GM23338 (cell line): ENCODE measurements around the gene PIEZO2. TPM values are rescaled to one million over a fixed set of nuclear protein-coding genes. Genes with fewer than 3 reads are reported as not detected.

Experiments used
- ATAC-seq: fragments of 200-7000 bp; cut with Tn5 transposase; 3 replicates; pipeline ENCODE4 v1.9.1; 2020
- DNase-seq: peaks from one replicate; pipeline ENCODE4 v3.0.0-alpha.2; 2015; ENCODE audit warnings: low spot score
- H2AFZ ChIP-seq: fragments of 200-600 bp; sonication (generic); 2 replicates; pipeline ENCODE4 v1.8.0; 2016; ENCODE audit warnings: antibody characterized with exemption, mild to moderate bottlenecking, moderate library complexity
- H3F3A ChIP-seq: fragments of 200-600 bp; sonication (generic); replicated peaks from 2 replicates; pipeline ENCODE4 v1.8.0; 2017; ENCODE audit warnings: antibody characterized with exemption, mixed run types, low read depth
- H3K27ac ChIP-seq: fragments of 200-600 bp; sonication (generic); 2 replicates; pipeline ENCODE4 v1.6.1; 2016; ENCODE audit warnings: low read depth
- H3K27me3 ChIP-seq: fragments of 200-600 bp; sonication (generic); 2 replicates; pipeline ENCODE4 v1.8.0; 2016; ENCODE audit warnings: mild to moderate bottlenecking, mixed run types, moderate library complexity; ENCODE audit not compliant: insufficient read depth
- H3K36me3 ChIP-seq: fragments of 200-600 bp; sonication (generic); 2 replicates; pipeline ENCODE4 v1.8.0; 2016; ENCODE audit warnings: mild to moderate bottlenecking; ENCODE audit not compliant: insufficient read depth
- H3K4me1 ChIP-seq: fragments of 200-600 bp; sonication (generic); 2 replicates; pipeline ENCODE4 v1.8.0; 2016; ENCODE audit warnings: mild to moderate bottlenecking, moderate library complexity; ENCODE audit not compliant: insufficient read depth
- H3K4me2 ChIP-seq: fragments of 200-600 bp; sonication (generic); 2 replicates; pipeline ENCODE4 v1.7.1; 2017; ENCODE audit warnings: mixed run types
- H3K4me3 ChIP-seq: fragments of 200-600 bp; sonication (generic); 2 replicates; pipeline ENCODE4 v1.6.1; 2016; ENCODE audit warnings: mixed run types
- H3K79me2 ChIP-seq: fragments of 200-600 bp; sonication (generic); replicated peaks from 2 replicates; pipeline ENCODE4 v1.8.0; 2017; ENCODE audit warnings: mild to moderate bottlenecking; ENCODE audit not compliant: insufficient read depth
- H3K9me2 ChIP-seq: fragments of 200-600 bp; sonication (generic); 2 replicates; pipeline ENCODE4 v1.8.0; 2017; ENCODE audit not compliant: insufficient read depth
- H4K20me1 ChIP-seq: fragments of 200-600 bp; sonication (generic); replicated peaks from 2 replicates; pipeline ENCODE4 v1.8.0; 2017; ENCODE audit warnings: mild to moderate bottlenecking; ENCODE audit not compliant: insufficient read depth
- H3K27ac Mint-ChIP-seq: 2 replicates; pipeline ENCODE4 v1.8.0; 2020; ENCODE audit warnings: inconsistent platforms, mild to moderate bottlenecking, moderate library complexity, mixed read lengths
- H3K27me3 Mint-ChIP-seq: 3 replicates; pipeline ENCODE4 v1.8.0; 2022; ENCODE audit warnings: low read depth, mild to moderate bottlenecking, moderate library complexity, mixed read lengths, inconsistent platforms; ENCODE audit not compliant: insufficient read depth, poor library complexity
- H3K36me3 Mint-ChIP-seq: 3 replicates; pipeline ENCODE4 v1.8.0; 2021; ENCODE audit warnings: low read depth, mild to moderate bottlenecking, inconsistent platforms, moderate library complexity, mixed read lengths
- H3K4me1 Mint-ChIP-seq: 3 replicates; pipeline ENCODE4 v1.8.0; 2020; ENCODE audit warnings: mild to moderate bottlenecking, inconsistent platforms, mixed read lengths
- H3K4me3 Mint-ChIP-seq: 3 replicates; pipeline ENCODE4 v1.8.0; 2021; ENCODE audit warnings: moderate library complexity, mild to moderate bottlenecking, inconsistent platforms, mixed read lengths
- H3K9me3 Mint-ChIP-seq: 3 replicates; pipeline ENCODE4 v1.8.0; 2020; ENCODE audit warnings: moderate library complexity, mild to moderate bottlenecking, inconsistent platforms, mixed read lengths
- CTCF ChIP-seq, 2 experiments: fragments of 200-600 bp in 1 of 2; sonication (generic) in 1 of 2; conservative IDR thresholded peaks; 2 replicates each; pipeline versions ENCODE4 v1.5.1 to v1.6.1; 2016 to 2017; ENCODE audit warnings: antibody characterized with exemption in 2 of 2, low read depth in 2 of 2, mild to moderate bottlenecking in 2 of 2, moderate library complexity in 1 of 2
- EZH2 ChIP-seq: fragments of 200-600 bp; sonication (generic); IDR thresholded peaks from one replicate; pipeline ENCODE4 v1.8.0; 2017; ENCODE audit warnings: antibody characterized with exemption, mild to moderate bottlenecking, low read depth; ENCODE audit not compliant: unreplicated experiment
- POLR2AphosphoS5 ChIP-seq: IDR thresholded peaks from 2 replicates; pipeline ENCODE4 v1.6.1; 2016; ENCODE audit warnings: antibody characterized with exemption, low read depth
- STAT1 ChIP-seq: IDR thresholded peaks from one replicate; pipeline ENCODE4 v1.6.1; 2016; ENCODE audit warnings: antibody characterized with exemption; ENCODE audit not compliant: unreplicated experiment
- ZNF114 ChIP-seq: fragments of 250-450 bp; sonication (Bioruptor Pico); IDR thresholded peaks from 2 replicates; pipeline ENCODE4 v1.5.0; 2020; ENCODE audit warnings: mild to moderate bottlenecking, moderate library complexity
- ZNF331 ChIP-seq: fragments of 250-450 bp; sonication (Bioruptor Pico); IDR thresholded peaks from 2 replicates; pipeline ENCODE4 v1.5.0; 2020; ENCODE audit warnings: low read depth, mild to moderate bottlenecking, moderate library complexity
- polyA plus RNA-seq: library from polyadenylated mRNA; unstranded; fragments of >200 nt; fragmentation: Nextera tagmentation; extraction: Ambion mirVana; gene quantifications from 2 replicates; pipeline ENCODE4 v1.2.1, GENCODE V29; 2016
- total RNA-seq: library from RNA; depleted of rRNA; stranded (reverse); fragments of >200 nt; shearing (Covaris generic); gene quantifications from 2 replicates; pipeline ENCODE4 v1.2.3, GENCODE V29; 2014
- TF ChIP-seq, protein P1 (sequence below): IDR thresholded peaks from one replicate; pipeline ENCODE4 v1.6.1; 2018; ENCODE audit warnings: antibody characterized with exemption; ENCODE audit not compliant: unreplicated experiment
- TF ChIP-seq, protein P2 (sequence below): IDR thresholded peaks from 2 replicates; pipeline ENCODE4 v1.6.1; 2016; ENCODE audit warnings: antibody characterized with exemption

Gene PIEZO2
- total and polyA plus RNA-seq, 2 experiments from 2014 or later, result 4.8 to 8.2 TPM

DNA sequence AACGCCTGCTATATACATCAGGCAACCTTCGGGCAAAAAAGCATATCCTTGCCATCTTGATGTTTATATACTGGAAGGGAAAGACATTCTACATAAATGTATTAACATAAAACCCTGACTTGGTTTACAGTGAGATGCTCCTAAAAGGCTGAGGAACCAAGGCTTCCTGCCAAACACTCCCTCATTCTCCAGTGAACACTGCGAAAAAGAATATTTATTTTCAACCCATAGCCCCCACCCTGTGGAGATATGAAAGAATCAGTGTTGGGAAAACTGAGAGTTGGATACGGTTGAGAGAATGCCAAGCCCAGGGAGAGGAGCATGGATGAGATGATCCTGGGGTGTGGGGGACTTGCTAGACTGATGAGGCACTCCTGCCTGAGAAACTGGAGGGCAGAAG lies 94.9 kb downstream of the PIEZO2 start:
- Histone ChIP-seq H3K27me3 (no peaks in the 10 kb centered on the region), H3K79me2 (no peaks in the 10 kb centered on the region), H3K9me2 (peaks cover 7% of the 10 kb centered on the region), H3F3A (no peaks in the 10 kb centered on the region), H2AFZ (no peak overlapping the region), H4K20me1 (no peaks in the 10 kb centered on the region), H3K27ac (no peak overlapping the region), H3K4me2 (no peak overlapping the region), H3K36me3 (no peaks in the 10 kb centered on the region), H3K4me1 (no peaks in the 10 kb centered on the region), H3K4me3 (no peak overlapping the region)
- peaks cover 6% of the 10 kb centered on the region; the same call in 1 of the 3 replicates for H3K9me3 Mint-ChIP-seq
- ATAC-seq (no peak), DNase-seq (no peak)
- H3K36me3 Mint-ChIP-seq, result peaks cover 12% of the 10 kb centered on the region; the same call in 1 of the 3 replicates
- H3K4me1 Mint-ChIP-seq, result no peaks in the 10 kb centered on the region
- H3K27ac Mint-ChIP-seq, result no peak overlapping the region; the same call in 1 of the 2 replicates
- peaks cover 1% of the 10 kb centered on the region for H3K27me3 Mint-ChIP-seq
- TF ChIP-seq, protein P1, sequence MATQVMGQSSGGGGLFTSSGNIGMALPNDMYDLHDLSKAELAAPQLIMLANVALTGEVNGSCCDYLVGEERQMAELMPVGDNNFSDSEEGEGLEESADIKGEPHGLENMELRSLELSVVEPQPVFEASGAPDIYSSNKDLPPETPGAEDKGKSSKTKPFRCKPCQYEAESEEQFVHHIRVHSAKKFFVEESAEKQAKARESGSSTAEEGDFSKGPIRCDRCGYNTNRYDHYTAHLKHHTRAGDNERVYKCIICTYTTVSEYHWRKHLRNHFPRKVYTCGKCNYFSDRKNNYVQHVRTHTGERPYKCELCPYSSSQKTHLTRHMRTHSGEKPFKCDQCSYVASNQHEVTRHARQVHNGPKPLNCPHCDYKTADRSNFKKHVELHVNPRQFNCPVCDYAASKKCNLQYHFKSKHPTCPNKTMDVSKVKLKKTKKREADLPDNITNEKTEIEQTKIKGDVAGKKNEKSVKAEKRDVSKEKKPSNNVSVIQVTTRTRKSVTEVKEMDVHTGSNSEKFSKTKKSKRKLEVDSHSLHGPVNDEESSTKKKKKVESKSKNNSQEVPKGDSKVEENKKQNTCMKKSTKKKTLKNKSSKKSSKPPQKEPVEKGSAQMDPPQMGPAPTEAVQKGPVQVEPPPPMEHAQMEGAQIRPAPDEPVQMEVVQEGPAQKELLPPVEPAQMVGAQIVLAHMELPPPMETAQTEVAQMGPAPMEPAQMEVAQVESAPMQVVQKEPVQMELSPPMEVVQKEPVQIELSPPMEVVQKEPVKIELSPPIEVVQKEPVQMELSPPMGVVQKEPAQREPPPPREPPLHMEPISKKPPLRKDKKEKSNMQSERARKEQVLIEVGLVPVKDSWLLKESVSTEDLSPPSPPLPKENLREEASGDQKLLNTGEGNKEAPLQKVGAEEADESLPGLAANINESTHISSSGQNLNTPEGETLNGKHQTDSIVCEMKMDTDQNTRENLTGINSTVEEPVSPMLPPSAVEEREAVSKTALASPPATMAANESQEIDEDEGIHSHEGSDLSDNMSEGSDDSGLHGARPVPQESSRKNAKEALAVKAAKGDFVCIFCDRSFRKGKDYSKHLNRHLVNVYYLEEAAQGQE, result no peak
- no peak for TF ChIP-seq ZNF114 (CRISPR knock-in tag)
- TF ChIP-seq STAT1, result no peak
- TF ChIP-seq ZNF331 (CRISPR knock-in tag), result no peak
- no peak for TF ChIP-seq CTCF (conservative IDR thresholded peaks at IDR 0.05; ENCODE audit: low read depth in 2 of 2)
- TF ChIP-seq EZH2, result no peak
- no peak for TF ChIP-seq POLR2AphosphoS5
- H3K4me3 Mint-ChIP-seq, result no peak overlapping the region

GRCh38 chr18:11053293-11053692 lies 96.1 kb downstream of the PIEZO2 start:
- Histone ChIP-seq H3K79me2 (no peaks in the 10 kb centered on the region), H3K4me2 (no peak overlapping the region), H2AFZ (no peak overlapping the region), H3K4me3 (no peak overlapping the region), H4K20me1 (no peaks in the 10 kb centered on the region), H3K27me3 (no peaks in the 10 kb centered on the region), H3K9me2 (peaks cover 7% of the 10 kb centered on the region), H3K36me3 (no peaks in the 10 kb centered on the region), H3K4me1 (no peaks in the 10 kb centered on the region), H3F3A (no peaks in the 10 kb centered on the region), H3K27ac (no peak overlapping the region)
- no peak overlapping the region for H3K4me3 Mint-ChIP-seq
- TF ChIP-seq, protein P2, sequence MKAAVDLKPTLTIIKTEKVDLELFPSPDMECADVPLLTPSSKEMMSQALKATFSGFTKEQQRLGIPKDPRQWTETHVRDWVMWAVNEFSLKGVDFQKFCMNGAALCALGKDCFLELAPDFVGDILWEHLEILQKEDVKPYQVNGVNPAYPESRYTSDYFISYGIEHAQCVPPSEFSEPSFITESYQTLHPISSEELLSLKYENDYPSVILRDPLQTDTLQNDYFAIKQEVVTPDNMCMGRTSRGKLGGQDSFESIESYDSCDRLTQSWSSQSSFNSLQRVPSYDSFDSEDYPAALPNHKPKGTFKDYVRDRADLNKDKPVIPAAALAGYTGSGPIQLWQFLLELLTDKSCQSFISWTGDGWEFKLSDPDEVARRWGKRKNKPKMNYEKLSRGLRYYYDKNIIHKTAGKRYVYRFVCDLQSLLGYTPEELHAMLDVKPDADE, result no peak
- ATAC-seq (no peak), DNase-seq (no peak)
- H3K27me3 Mint-ChIP-seq, result peaks cover 1% of the 10 kb centered on the region
- peaks cover under 1% of the 10 kb centered on the region; the same call in 1 of the 3 replicates for H3K9me3 Mint-ChIP-seq
- H3K36me3 Mint-ChIP-seq, result peaks cover 10% of the 10 kb centered on the region; the same call in 1 of the 3 replicates
- H3K27ac Mint-ChIP-seq, result no peak overlapping the region
- H3K4me1 Mint-ChIP-seq, result no peaks in the 10 kb centered on the region
